ENCODE results near the gene BMERB1. TPM values are rescaled to one million over a fixed set of nuclear protein-coding genes. Genes with fewer than 3 reads are reported as not detected.

Gene BMERB1
- 9.9 and 20.7 TPM in 2 replicates for total RNA-seq

DNA sequence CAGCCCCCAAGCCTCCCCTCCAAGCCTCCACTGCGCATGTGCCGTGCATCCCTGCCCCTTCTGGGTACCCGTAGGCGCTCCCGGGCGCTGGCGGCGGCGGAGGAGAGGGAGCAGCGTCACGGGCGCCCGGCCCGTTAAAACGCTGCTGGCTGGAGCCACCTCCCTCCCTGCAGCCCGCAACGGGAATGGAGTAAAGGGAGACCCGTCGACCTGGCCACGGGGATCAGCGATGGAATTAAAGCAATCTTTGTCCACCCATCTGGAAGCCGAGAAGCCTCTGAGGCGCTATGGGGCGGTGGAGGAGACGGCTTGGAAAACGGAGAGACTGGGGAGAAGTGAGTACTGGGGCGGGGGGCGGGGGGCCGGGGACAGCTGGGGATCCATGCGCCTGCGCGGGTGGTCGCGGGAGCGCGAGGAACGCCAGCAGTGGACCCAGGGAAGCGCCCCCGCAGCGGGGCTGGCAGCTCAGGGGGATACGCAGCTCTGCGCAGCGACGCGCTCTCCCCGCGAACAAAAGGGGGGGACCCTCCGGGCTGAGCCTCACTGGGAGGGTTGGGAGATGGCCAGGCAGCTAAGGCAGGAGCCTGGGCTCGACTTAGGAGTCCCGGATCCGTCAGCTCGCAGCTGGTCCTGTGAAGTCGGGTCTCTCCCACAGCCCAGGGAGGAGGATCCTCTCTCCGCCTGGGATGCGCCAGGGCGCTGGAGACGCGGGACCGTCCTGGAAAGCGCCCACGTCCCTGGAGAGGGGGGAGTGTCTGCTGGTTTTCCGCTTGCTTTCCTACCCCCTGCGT lies at the start of gene BMERB1:
TSS of gene BMERB1 (plus strand) at position 164 of the 791 bp plus-strand sequence. CDS start at position 230, 66 bp downstream.

DNA sequence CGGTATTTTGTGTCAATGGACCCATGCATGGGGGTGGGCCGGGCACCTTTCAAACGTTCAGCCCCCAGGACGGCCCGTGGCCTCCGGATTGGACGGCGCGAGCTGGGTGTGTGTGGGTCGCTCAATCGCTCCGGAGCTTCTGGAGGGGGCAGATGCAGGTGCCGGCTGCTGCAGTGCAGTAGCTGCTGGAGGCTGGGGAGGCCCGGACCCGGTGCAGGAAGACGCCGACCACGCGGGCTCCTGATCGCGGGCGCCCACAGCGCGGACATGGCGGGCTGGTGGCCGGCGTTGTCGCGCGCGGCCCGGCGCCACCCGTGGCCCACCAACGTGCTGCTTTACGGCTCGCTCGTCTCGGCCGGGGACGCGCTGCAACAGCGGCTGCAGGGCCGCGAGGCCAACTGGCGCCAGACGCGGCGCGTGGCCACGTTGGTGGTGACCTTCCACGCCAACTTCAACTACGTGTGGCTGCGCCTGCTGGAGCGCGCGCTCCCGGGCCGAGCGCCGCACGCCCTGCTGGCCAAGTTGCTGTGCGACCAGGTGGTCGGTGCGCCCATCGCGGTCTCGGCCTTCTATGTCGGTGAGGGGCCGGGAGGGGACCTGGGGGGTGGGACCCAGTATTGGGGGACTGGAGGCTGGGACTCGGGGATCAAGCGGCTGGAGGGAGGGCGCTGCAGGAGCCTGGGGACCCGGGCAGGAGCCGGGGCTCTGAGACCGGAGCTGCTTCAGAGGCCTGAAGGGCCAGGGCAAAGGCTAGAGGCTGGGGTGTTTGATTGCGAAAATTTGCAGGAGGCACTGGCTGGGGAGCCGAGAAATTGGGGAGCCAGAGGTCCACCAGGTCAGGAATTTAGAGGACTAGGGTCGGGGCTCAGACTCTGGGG lies 38.5 kb upstream of the BMERB1 start, which contains the start of gene MPV17L:
TSS of gene MPV17L (plus strand) at position 124 of the 878 bp plus-strand sequence. CDS start at position 268, 144 bp downstream.

Other genes with a start within 250 kb of the BMERB1 start
- gene NPIPA5, start 56.3 kb upstream of the BMERB1 start, total RNA-seq = 0.49 and 1.6 TPM in 2 replicates
- gene MPV17L, start 38.8 kb upstream of the BMERB1 start, total RNA-seq = under 0.01 and 0.19 TPM in 2 replicates
- 10.4 and 24.0 TPM in 2 replicates for gene MARF1, start 208.6 kb downstream of the BMERB1 start, total RNA-seq
- 33.5 and 41.4 TPM in 2 replicates for gene NDE1, start 215.7 kb downstream of the BMERB1 start, total RNA-seq